Mononuclear cell (primary cell): ENCODE results near the gene ZNF627. TPM values are rescaled to one million over a fixed set of nuclear protein-coding genes. Genes with fewer than 3 reads are reported as not detected.
A peak's percentile ranks its signal among the peaks of the same experiment; 100 is the strongest.
"Not testable (repeated sequence)": the region's sequence is repeated elsewhere in the genome, so short reads cannot be mapped to it uniquely, and the experiment has no call there.

ENCODE experiments used
- H3K27me3 ChIP-seq: 2 replicates; pipeline ENCODE4 v1.6.0; 2011; ENCODE audit warnings: low read length, control low read depth; ENCODE audit not compliant: insufficient read depth
- H3K4me1 ChIP-seq: 2 replicates; pipeline ENCODE4 v1.5.1; 2011; ENCODE audit warnings: mild to moderate bottlenecking, low read length, control low read depth; ENCODE audit not compliant: insufficient read depth
- H3K4me3 ChIP-seq: 2 replicates; pipeline ENCODE4 v1.5.1; 2011; ENCODE audit warnings: mild to moderate bottlenecking, low read length, moderate library complexity
- H3K9me3 ChIP-seq: 2 replicates; pipeline ENCODE4 v1.5.1; 2011; ENCODE audit warnings: low read depth, mild to moderate bottlenecking, control low read depth, low read length
- total RNA-seq: library from RNA; depleted of rRNA; stranded (reverse); fragments of >200 nt; gene quantifications from one replicate; pipeline ENCODE4 v1.2.3, GENCODE V29; 2012

The ZNF627 gene
- total RNA-seq, 1 donor: 11.5 TPM

DNA sequence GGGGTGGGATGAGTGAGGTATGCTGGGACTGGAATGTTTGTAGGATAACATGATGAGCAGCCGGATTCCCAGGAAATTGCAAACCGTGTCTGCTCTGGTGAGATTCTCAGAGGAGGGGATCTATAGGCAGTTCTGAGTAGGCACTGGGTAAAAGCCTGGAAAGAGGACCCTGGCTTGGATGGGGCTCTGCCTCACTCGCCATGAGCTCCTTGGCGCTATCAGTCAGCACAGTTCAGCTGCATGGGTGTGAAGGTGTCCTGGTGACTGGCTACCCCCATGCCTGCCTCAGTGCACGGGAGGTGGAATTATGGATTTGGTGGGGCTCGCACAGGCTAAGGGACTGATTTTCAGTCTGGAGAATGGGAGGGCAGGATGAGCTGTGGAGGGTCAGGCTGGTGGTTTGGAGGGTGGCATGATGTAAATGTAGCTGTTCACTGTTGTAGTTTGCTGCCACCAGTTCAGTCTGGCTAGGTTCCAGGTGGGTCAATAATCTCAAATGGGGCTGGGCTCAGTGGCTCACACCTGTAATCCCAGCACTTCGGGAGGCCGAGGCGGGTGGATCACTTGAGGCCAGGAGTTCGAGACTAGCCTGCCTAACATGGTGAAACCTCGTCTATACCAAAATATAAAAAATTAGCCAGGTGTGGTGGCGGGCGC is 9.2 kb upstream of the ZNF627 start:
- Histone ChIP-seq H3K4me1 (peaks cover 27% of the 10 kb centered on the region), H3K9me3 (no peaks in the 10 kb centered on the region), H3K4me3 (no peak overlapping the region), H3K27me3 (no peaks in the 10 kb centered on the region)

DNA sequence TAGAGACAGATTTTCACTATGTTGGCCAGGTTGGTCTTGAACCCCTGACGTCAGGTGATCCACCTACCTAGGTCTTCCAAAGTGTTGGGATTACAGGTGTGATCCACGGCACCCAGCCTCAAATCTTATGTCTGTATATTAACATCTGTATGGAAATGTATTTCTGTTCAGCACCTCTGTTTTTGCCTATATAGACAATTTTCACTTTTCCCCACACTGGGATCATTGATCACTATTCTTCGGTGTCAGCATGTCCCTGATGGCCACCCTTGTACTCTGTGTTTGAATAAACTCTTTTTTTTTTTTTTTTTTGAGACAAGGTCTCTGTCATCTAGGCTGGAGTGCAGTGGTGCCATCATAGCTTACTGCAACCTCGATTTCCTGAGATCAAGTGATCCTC is 3.2 kb upstream of the ZNF627 start:
- H3K9me3 ChIP-seq: no peaks in the 10 kb centered on the region
- peaks cover 16% of the 10 kb centered on the region for H3K4me1 ChIP-seq
- H3K27me3 ChIP-seq: no peaks in the 10 kb centered on the region
- H3K4me3 ChIP-seq: no peak overlapping the region

DNA sequence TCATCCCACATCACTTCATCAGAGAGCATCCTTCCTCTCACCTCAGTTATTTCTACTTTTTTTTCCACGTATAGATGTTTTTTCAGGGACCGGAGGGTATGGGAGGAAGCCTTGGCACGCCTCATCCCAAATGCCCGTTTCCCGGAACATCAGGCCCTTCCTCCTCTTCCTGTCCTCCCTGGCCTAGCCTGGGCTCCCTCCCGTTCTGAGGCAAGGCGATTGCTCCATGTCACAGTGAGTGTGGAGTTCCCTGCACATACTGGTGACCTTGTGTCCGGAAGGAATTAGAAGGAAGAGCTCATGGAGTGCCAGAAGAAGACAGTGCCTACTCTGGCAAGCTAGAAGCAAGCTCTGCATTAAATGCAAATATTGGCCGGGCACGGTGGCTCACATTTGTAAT is 1.1 kb upstream of the ZNF627 start:
- H3K4me1 ChIP-seq: peaks cover 16% of the 10 kb centered on the region
- H3K4me3 ChIP-seq: no peak overlapping the region
- no peaks in the 10 kb centered on the region for H3K9me3 ChIP-seq
- H3K27me3 ChIP-seq: no peaks in the 10 kb centered on the region

DNA sequence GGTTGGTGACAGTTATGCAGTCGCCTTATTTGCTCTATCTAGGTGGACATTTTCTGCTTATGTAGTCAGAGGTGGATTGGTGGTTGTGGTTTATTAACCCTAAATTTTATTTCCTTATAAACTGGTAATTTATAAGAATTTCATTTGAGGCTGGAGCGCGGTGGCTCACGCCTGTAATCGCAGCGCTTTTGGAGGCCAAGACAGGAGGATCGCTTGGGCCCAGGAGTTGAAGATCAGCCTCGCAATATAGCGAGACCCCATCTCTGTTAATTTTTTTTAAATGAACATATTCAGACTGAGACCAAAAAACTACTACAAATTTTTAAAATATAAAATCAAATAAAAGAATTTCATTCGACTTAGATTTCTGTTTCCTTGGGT is 810 bp downstream of the ZNF627 start:
- H3K9me3 ChIP-seq: no peaks in the 10 kb centered on the region
- H3K27me3 ChIP-seq: no peaks in the 10 kb centered on the region
- peak overlapping the region; percentile 89 for H3K4me3 ChIP-seq
- H3K4me1 ChIP-seq: peaks cover 16% of the 10 kb centered on the region

DNA sequence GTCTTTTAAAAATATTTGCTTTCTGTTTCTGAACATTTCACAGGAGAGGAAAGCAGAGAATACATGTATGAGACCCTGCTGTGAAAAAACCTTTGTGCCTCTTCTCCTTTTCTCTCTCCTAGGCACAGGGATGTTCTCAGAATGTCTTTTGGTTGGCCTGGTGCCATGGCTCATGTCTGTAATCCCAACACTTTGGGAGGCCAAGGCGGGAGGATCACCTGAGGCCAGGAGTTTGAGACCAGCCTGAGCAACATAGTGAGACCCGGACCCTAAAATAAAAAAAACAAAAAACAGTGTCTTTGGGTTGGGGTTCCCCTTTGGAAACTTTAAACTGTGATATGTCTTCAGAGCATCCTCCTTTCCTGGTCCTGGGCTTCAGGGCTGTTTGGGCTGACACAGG is 1.5 kb downstream of the ZNF627 start:
- H3K9me3 ChIP-seq: no peaks in the 10 kb centered on the region
- H3K27me3 ChIP-seq: no peaks in the 10 kb centered on the region
- H3K4me3 ChIP-seq: no peak overlapping the region
- H3K4me1 ChIP-seq: peaks cover 16% of the 10 kb centered on the region

DNA sequence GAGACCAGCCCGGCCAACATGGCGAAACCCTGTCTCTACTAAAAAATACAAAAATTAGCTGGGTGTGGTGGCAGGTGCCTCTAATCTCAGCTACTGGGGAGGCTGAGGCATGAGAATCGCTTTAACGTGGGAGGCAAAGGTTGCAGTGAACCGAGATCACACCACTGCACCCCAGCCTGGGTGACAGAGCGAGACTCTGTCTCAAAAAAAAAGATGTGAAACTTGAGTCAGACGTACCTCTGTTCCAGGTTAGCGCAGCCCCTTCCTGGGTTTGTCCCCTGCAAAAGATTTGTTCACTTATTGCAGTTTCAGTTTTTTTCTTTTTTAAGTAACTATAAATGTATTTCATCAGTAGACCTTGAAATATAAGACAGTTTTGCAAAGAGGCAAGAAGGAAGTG is 2.4 kb downstream of the ZNF627 start:
- H3K9me3 ChIP-seq, H3K27me3 ChIP-seq, H3K4me3 ChIP-seq: not testable (repeated sequence)
- H3K4me1 ChIP-seq: peaks cover 16% of the 10 kb centered on the region

DNA sequence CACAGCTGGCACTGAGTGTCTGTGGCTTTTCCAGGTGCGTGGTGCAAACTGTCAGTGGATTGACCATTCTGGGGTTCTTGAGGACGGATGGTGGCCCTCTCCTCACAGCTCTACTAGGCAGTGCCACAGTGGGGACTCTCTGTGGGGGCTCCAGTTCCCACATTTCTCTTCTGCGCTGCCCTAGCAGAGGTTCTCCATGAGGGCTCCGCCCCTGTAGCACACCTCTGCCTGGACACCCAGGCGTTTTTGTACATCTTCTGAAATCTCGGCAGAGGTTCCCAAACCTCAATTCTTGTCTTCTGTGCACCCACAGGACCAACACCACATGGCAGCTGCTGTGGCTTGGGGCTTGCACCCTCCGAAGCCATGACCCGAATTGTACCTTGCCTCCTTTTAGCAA is 9.2 kb downstream of the ZNF627 start:
- Histone ChIP-seq H3K27me3 (no peaks in the 10 kb centered on the region), H3K4me3 (no peak overlapping the region), H3K4me1 (no peaks in the 10 kb centered on the region), H3K9me3 (no peaks in the 10 kb centered on the region)

DNA sequence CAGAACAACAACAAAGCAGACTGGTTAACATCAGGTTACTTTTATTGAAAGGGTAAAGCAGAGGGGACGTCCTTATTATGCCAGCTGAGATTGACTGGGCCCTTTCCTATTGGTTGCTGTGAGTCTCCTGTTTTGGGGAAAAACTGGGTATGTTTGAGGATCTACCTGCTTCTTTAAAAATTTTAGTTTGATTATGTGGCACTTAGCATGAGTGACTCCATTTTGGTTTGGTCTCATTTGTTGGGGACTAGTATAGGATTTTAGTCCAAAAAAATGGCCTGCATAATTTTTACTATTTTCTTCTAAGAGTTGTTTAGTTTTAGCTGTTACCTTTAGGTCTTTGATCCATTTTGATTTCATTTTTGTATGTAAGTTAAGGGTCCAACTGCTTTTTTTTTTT is 14.4 kb downstream of the ZNF627 start:
- Histone ChIP-seq H3K9me3 (peaks cover 3% of the 10 kb centered on the region), H3K4me1 (no peaks in the 10 kb centered on the region), H3K27me3 (no peaks in the 10 kb centered on the region), H3K4me3 (no peak overlapping the region)

DNA sequence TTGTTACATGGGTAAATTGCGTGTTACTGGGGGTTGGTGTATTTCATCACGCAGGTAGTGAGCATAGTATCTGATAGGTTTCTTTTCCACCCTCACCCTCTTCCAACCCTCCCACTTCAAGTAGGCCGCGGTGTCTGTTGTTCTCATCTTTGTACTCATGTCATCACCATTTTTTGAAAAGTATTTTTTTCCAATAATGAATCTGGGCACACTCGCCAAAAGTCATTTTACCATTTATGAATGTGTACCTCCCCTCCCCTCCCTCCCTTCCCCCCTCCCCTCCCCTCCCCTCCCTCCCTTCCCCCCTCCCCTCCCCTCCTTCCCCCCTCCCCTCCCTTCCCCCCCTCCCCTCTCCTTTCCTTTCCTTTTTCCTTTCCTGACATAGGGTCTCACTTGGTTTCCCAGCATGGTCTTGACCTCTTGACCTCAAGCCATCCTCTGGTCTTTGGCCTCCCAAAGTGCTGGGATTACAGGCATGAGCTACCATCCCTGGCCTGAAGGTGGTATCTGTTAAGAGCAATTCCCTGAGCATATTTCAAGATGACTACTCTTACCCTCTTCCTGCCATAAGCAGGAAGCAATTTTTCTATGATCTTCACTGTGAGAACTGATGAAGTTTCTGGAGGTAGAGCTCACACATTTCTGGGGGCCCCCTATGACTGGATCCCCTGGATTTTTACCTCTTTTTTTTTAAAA is 15.7 kb downstream of the ZNF627 start:
- peaks cover 16% of the 10 kb centered on the region for H3K9me3 ChIP-seq
- H3K4me3 ChIP-seq: no peak overlapping the region
- no peaks in the 10 kb centered on the region for H3K4me1 ChIP-seq
- H3K27me3 ChIP-seq: no peaks in the 10 kb centered on the region

DNA sequence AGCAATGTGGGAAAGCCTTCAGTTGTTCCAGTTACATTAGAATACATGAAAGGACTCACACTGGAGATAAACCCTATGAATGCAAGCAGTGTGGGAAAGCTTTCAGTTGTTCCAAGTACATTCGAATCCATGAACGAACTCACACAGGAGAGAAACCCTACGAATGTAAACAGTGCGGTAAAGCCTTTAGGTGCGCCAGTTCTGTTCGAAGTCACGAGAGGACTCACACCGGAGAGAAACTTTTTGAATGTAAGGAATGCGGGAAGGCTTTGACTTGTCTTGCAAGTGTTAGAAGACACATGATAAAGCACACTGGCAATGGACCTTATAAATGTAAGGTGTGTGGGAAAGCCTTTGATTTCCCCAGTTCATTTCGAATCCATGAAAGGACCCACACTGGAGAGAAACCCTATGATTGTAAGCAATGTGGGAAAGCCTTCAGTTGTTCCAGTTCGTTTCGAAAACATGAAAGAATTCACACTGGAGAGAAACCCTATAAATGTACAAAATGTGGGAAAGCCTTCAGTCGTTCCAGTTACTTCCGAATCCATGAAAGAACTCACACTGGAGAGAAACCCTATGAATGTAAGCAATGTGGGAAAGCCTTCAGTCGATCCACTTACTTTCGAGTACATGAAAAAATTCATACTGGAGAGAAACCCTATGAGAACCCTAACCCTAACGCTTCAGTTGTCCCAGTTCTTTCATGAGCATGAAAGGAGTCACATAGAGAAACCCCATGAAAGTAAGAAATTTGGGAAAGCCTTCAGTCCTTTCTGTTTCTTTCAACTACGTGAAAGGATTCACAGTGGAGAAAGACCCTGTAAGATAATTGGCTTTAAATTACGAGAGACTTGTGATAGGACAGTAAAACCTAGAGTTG is 20.1 kb downstream of the ZNF627 start:
- peaks cover 26% of the 10 kb centered on the region for H3K9me3 ChIP-seq
- no peaks in the 10 kb centered on the region for H3K27me3 ChIP-seq
- H3K4me1 ChIP-seq: no peaks in the 10 kb centered on the region
- no peak overlapping the region for H3K4me3 ChIP-seq

DNA sequence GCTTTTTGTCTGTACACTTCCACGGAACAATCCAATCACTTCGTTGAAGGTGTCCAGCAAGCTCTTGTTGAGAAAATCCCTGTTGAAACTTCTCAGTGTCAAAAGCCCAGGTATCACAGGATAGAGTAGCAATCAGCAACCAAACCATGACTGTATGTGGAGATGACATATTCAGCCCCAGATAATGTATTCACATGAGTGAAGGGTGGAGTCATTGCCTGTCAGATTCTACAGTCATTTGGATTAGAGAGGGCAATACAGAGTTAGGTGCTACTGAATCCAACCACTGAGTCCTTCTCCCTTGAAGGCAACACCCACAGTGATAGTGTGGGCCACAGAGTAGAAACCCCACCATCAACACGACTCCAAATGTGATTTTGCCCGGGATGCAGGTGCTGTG is 23.3 kb downstream of the ZNF627 start:
- peaks cover 9% of the 10 kb centered on the region for H3K4me1 ChIP-seq
- no peak overlapping the region for H3K4me3 ChIP-seq
- peaks cover 18% of the 10 kb centered on the region for H3K27me3 ChIP-seq
- H3K9me3 ChIP-seq: peaks cover 26% of the 10 kb centered on the region

DNA sequence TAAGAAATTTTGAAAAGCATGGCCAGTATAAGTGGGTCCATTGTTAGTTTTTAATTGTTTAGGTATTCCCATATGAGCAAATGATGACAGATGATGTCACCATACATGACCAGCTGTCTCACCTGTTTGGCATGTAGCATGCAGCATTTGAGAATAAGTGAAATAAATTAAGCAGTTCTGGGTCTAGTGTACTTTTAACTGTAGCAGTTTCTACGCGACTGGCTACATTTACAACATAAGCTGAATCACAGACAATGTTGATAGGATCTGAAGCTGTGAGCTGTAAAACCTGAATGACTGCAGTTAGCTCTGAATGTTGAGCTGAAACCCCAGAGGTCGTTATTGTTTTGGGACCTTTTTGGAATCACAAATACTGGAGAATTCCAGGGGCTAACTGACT is 25.1 kb downstream of the ZNF627 start:
- H3K4me3 ChIP-seq, H3K4me1 ChIP-seq: not testable (repeated sequence)
- H3K9me3 ChIP-seq: peaks cover 16% of the 10 kb centered on the region
- peaks cover 18% of the 10 kb centered on the region for H3K27me3 ChIP-seq

DNA sequence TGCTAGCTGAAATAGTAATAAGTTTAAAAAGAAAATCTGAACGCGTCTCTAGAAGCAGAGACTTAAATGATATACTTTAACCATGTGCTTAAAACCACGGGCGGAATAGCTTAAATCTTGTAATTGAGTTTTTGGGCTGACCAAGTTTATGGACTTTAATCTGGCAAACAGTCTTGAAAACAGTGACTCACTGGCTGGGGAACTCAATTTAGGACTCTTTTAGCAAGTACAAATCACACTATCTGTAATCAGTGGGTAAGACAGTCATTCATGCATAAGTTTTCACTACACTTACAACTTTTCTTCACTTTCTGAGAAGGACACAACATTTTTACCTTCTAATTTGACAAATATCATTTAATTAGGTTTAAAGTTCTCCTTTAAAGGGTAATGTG is 26.8 kb downstream of the ZNF627 start:
- H3K4me1 ChIP-seq: peaks cover 9% of the 10 kb centered on the region
- H3K4me3 ChIP-seq: no peak overlapping the region
- peaks cover 18% of the 10 kb centered on the region for H3K27me3 ChIP-seq
- no peaks in the 10 kb centered on the region for H3K9me3 ChIP-seq

DNA sequence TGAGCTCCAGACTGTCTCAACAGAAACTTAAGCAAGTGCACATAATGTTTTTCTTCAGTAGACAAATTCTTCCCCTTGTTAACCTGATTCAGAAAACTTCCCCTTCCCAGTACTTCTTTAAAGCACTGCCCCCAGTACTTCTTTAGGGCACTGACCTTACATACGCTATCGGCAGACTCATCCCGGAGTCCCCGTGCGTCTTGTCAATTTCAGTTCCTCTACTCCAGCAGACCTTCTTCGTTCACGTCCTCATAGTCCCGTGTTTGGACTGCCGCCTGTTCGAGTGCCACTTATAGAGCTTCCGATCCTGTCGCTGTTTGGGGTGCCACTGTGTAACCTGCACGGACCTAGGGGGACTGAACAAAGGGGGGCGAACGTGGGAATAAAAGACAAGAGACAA is 29.0 kb downstream of the ZNF627 start:
- H3K4me3 ChIP-seq: no peak overlapping the region
- H3K4me1 ChIP-seq: peaks cover 9% of the 10 kb centered on the region
- peaks cover 18% of the 10 kb centered on the region for H3K27me3 ChIP-seq
- no peaks in the 10 kb centered on the region for H3K9me3 ChIP-seq

DNA sequence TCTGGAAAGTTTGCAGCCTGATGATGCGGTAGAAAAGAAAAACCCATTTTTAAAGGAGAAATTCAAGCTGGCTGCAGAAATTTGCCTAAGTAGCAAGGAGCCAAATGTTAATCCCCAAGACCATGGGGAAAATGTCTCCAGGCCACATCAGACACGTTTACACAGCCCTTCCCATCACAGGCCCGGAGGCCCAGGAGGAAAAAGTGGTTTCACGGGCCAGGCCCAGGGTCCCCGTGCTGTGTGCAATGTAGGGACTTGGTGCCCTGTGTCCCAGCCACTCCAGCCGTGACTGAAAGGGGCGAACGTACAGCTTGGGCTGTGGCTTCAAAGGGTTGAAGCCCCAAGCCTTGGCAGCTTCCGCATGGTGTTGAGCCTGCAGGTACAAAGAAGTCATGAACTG is 35.9 kb downstream of the ZNF627 start:
- Histone ChIP-seq H3K27me3 (no peaks in the 10 kb centered on the region), H3K4me1 (no peaks in the 10 kb centered on the region), H3K9me3 (no peaks in the 10 kb centered on the region), H3K4me3 (no peak overlapping the region)
